GM18505 (cell line): ENCODE results near the gene RAPGEF6.

Source experiments
- ATAC-seq: cut with Tn5 transposase; IDR thresholded peaks from one replicate; pipeline ENCODE4 v1.9.1; 2021; ENCODE audit not compliant: unreplicated experiment
- POLR2A ChIP-seq: IDR thresholded peaks from 4 replicates; pipeline ENCODE4 v1.6.1; 2011; ENCODE audit warnings: borderline replicate concordance; ENCODE audit not compliant: insufficient read depth, insufficient read length; ENCODE audit errors: extremely low read depth

The RAPGEF6 gene

GRCh38 chr5:131571669-131572168 is 63.3 kb downstream of the RAPGEF6 start:
- ATAC-seq: no peak
- TF ChIP-seq POLR2A: no peak

GRCh38 chr5:131570757-131571156 is 64.3 kb downstream of the RAPGEF6 start:
- no peak for TF ChIP-seq POLR2A
- ATAC-seq: no peak

- no peak for ATAC-seq
- no peak for TF ChIP-seq POLR2A
These were observed 70.8 kb downstream of the RAPGEF6 start for GRCh38 chr5:131564229-131564652.

- TF ChIP-seq POLR2A: no peak
- ATAC-seq: no peak
These were observed 71.4 kb downstream of the RAPGEF6 start for GRCh38 chr5:131563434-131564228.

GRCh38 chr5:131550606-131551005 is 84.4 kb downstream of the RAPGEF6 start:
- no peak for ATAC-seq
- no peak for TF ChIP-seq POLR2A

- no peak for ATAC-seq
- no peak for TF ChIP-seq POLR2A
These were observed 86.9 kb downstream of the RAPGEF6 start for GRCh38 chr5:131548176-131548575.

GRCh38 chr5:131545845-131546244 is 89.2 kb downstream of the RAPGEF6 start:
- TF ChIP-seq POLR2A: no peak
- ATAC-seq: no peak

GRCh38 chr5:131542723-131543122 is 92.3 kb downstream of the RAPGEF6 start:
- no peak for TF ChIP-seq POLR2A
- no peak for ATAC-seq

- no peak for ATAC-seq
- TF ChIP-seq POLR2A: no peak
These were observed 93.3 kb downstream of the RAPGEF6 start for GRCh38 chr5:131541762-131542161.

- no peak for TF ChIP-seq POLR2A
- ATAC-seq: no peak
These were observed 94.0 kb downstream of the RAPGEF6 start for GRCh38 chr5:131541071-131541470.

GRCh38 chr5:131539251-131539650 is 95.8 kb downstream of the RAPGEF6 start:
- TF ChIP-seq POLR2A: no peak
- ATAC-seq: no peak

- TF ChIP-seq POLR2A: no peak
- ATAC-seq: no peak
These were observed 96.8 kb downstream of the RAPGEF6 start for GRCh38 chr5:131538177-131538593.

GRCh38 chr5:131536850-131537448 is 98.1 kb downstream of the RAPGEF6 start:
- ATAC-seq: peak; percentile 6
- TF ChIP-seq POLR2A: no peak

- no peak for TF ChIP-seq POLR2A
- peak; percentile 91 for ATAC-seq
These were observed 98.7 kb downstream of the RAPGEF6 start for GRCh38 chr5:131536211-131536826.

GRCh38 chr5:131534974-131535373 is 100.1 kb downstream of the RAPGEF6 start:
- TF ChIP-seq POLR2A: no peak
- no peak for ATAC-seq

- no peak for ATAC-seq
- TF ChIP-seq POLR2A: no peak
These were observed 101.2 kb downstream of the RAPGEF6 start for GRCh38 chr5:131533836-131534235.
